Loucy (cell line): ENCODE results near the gene GPR52.

Source experiments
- EZH2phosphoT487 ChIP-seq: fragments of 200-600 bp; IDR thresholded peaks from 2 replicates; pipeline ENCODE4 v1.6.1; 2018; ENCODE audit warnings: antibody characterized with exemption, mild to moderate bottlenecking, moderate library complexity, borderline replicate concordance
- TF ChIP-seq, protein P1 (sequence below): fragments of 200-600 bp; sonication (generic); conservative IDR thresholded peaks from 2 replicates; pipeline ENCODE4 v1.5.1; 2014; ENCODE audit warnings: mild to moderate bottlenecking, antibody characterized with exemption, low read length

DNA sequence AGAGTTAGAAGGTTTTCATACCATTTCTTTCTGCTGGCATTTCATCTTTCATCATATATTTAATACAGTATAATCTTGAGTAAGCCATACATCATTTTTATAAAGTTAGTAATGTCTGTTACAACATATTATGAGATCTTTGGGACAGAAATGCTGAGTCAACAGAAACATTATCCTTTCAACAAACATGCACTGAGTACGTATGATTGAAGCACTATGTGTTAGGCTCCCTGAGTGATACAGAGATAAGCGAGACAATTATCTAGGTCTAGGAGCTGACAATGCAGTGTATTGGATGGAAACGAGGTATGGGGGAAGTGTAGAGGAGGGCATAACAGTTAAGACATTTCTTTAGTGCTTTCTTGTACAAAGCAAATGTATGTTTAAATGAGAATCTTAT, 19.7 kb upstream of the GPR52 start:
- TF ChIP-seq, protein P1, sequence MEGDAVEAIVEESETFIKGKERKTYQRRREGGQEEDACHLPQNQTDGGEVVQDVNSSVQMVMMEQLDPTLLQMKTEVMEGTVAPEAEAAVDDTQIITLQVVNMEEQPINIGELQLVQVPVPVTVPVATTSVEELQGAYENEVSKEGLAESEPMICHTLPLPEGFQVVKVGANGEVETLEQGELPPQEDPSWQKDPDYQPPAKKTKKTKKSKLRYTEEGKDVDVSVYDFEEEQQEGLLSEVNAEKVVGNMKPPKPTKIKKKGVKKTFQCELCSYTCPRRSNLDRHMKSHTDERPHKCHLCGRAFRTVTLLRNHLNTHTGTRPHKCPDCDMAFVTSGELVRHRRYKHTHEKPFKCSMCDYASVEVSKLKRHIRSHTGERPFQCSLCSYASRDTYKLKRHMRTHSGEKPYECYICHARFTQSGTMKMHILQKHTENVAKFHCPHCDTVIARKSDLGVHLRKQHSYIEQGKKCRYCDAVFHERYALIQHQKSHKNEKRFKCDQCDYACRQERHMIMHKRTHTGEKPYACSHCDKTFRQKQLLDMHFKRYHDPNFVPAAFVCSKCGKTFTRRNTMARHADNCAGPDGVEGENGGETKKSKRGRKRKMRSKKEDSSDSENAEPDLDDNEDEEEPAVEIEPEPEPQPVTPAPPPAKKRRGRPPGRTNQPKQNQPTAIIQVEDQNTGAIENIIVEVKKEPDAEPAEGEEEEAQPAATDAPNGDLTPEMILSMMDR, result no peak
- TF ChIP-seq EZH2phosphoT487, result no peak
